Measurements from ENCODE around the gene UBE3A.

DNA sequence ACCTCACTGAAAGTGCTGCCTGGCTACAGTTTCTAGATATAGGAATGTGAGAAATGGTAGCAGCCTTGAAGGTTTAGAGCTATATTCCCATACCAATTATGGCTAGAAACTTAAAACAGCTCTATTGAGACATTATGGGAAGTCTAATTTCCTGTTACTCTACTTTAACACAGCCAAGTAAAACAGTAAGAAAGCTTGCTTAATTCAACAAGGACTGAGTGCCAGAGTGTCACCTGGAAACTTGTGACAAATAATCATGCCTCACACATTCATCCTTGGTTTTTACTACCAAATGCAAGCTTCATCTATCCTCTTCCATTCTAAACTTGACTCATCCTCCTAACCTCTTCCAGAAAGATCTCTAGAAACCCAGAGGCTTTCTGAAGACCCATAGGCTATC lies 41.7 kb downstream of the UBE3A start:
- TF ChIP-seq POLR2AphosphoS5 (IDR thresholded peaks at IDR 0.05; ENCODE audit: low read depth, low read length) (no peak), SIN3A (IDR thresholded peaks at IDR 0.05; ENCODE audit: borderline replicate concordance, insufficient read depth, low read depth, low read length) (no peak), TCF7L2 (IDR thresholded peaks at IDR 0.05; ENCODE audit: low read depth, low read length) (no peak)
- TF ChIP-seq, protein P1, sequence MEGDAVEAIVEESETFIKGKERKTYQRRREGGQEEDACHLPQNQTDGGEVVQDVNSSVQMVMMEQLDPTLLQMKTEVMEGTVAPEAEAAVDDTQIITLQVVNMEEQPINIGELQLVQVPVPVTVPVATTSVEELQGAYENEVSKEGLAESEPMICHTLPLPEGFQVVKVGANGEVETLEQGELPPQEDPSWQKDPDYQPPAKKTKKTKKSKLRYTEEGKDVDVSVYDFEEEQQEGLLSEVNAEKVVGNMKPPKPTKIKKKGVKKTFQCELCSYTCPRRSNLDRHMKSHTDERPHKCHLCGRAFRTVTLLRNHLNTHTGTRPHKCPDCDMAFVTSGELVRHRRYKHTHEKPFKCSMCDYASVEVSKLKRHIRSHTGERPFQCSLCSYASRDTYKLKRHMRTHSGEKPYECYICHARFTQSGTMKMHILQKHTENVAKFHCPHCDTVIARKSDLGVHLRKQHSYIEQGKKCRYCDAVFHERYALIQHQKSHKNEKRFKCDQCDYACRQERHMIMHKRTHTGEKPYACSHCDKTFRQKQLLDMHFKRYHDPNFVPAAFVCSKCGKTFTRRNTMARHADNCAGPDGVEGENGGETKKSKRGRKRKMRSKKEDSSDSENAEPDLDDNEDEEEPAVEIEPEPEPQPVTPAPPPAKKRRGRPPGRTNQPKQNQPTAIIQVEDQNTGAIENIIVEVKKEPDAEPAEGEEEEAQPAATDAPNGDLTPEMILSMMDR (IDR thresholded peaks at IDR 0.05) = no peak
- TF ChIP-seq, protein P2, sequence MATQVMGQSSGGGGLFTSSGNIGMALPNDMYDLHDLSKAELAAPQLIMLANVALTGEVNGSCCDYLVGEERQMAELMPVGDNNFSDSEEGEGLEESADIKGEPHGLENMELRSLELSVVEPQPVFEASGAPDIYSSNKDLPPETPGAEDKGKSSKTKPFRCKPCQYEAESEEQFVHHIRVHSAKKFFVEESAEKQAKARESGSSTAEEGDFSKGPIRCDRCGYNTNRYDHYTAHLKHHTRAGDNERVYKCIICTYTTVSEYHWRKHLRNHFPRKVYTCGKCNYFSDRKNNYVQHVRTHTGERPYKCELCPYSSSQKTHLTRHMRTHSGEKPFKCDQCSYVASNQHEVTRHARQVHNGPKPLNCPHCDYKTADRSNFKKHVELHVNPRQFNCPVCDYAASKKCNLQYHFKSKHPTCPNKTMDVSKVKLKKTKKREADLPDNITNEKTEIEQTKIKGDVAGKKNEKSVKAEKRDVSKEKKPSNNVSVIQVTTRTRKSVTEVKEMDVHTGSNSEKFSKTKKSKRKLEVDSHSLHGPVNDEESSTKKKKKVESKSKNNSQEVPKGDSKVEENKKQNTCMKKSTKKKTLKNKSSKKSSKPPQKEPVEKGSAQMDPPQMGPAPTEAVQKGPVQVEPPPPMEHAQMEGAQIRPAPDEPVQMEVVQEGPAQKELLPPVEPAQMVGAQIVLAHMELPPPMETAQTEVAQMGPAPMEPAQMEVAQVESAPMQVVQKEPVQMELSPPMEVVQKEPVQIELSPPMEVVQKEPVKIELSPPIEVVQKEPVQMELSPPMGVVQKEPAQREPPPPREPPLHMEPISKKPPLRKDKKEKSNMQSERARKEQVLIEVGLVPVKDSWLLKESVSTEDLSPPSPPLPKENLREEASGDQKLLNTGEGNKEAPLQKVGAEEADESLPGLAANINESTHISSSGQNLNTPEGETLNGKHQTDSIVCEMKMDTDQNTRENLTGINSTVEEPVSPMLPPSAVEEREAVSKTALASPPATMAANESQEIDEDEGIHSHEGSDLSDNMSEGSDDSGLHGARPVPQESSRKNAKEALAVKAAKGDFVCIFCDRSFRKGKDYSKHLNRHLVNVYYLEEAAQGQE (IDR thresholded peaks at IDR 0.05; ENCODE audit: insufficient read depth in 1 of 2, low read depth in 2 of 2, low read length in 1 of 2) = no peak

Data from Panc1 (cell line).